Breast epithelium (tissue), 3 donors: ENCODE measurements around the gene NRL.

Experiments
- CTCF ChIP-seq, 3 donors: fragments of 450-650 bp; IDR thresholded peaks; one replicate each; pipeline ENCODE4 v1.5.1; 2016 to 2017; ENCODE audit warnings: antibody characterized with exemption in 3 of 3, mild to moderate bottlenecking in 3 of 3, moderate library complexity in 3 of 3
- POLR2A ChIP-seq: fragments of 450-650 bp; IDR thresholded peaks from one replicate; pipeline ENCODE4 v1.6.1; 2016; ENCODE audit warnings: antibody characterized with exemption, mild to moderate bottlenecking, moderate library complexity
- POLR2AphosphoS5 ChIP-seq, 3 donors: sonication (generic); formaldehyde crosslinking; IDR thresholded peaks; one replicate each; pipeline ENCODE4 v1.6.1; 2017; ENCODE audit warnings: antibody characterized with exemption in 3 of 3

- no peak for TF ChIP-seq POLR2A
- TF ChIP-seq CTCF (IDR thresholded peaks at IDR 0.05) = no peak
- TF ChIP-seq POLR2AphosphoS5 (IDR thresholded peaks at IDR 0.05) = no peak
These were observed 34.7 kb upstream of the NRL start for GRCh38 chr14:24149302-24149969.
